Ovary (tissue), 3 donors: ENCODE measurements around the gene CYTL1.

ENCODE experiments used
- EP300 ChIP-seq: sonication (generic); formaldehyde crosslinking; IDR thresholded peaks from one replicate; pipeline ENCODE4 v1.6.1; 2017; ENCODE audit warnings: antibody characterized with exemption
- POLR2A ChIP-seq: fragments of 450-650 bp; IDR thresholded peaks from one replicate; pipeline ENCODE4 v1.6.1; 2017; ENCODE audit warnings: antibody characterized with exemption, mild to moderate bottlenecking, moderate library complexity
- TF ChIP-seq, protein P1 (sequence below), 3 donors: fragments of 450-650 bp in 2 of 3; fragments of 200-600 bp in 1 of 3; IDR thresholded peaks; one replicate each; pipeline versions ENCODE4 v1.5.1 to v1.8.0; 2016 to 2022; ENCODE audit warnings: antibody characterized with exemption in 3 of 3, mild to moderate bottlenecking in 1 of 3
- donor health status: DM: no; HTN: no; CAD: no.

DNA sequence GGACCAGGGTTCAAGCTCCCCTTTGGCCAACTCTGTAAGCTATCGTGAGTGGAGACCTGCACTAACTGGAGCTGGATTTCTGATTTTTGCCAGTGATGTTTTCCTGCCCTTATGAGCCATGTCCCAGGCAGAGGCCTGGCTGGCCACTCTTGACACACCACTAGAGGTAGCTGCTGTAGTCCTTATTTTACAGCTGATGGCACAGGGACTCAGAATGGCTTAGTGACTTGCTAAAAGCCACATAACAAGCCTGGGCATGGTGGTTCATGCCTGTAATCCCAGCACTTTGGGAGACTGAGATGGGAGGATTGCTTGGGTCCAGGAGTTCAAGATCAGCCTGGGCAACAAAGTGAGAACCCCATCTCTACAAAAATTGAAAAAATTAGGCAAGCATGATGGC is 33.4 kb downstream of the CYTL1 start:
- TF ChIP-seq, protein P1, sequence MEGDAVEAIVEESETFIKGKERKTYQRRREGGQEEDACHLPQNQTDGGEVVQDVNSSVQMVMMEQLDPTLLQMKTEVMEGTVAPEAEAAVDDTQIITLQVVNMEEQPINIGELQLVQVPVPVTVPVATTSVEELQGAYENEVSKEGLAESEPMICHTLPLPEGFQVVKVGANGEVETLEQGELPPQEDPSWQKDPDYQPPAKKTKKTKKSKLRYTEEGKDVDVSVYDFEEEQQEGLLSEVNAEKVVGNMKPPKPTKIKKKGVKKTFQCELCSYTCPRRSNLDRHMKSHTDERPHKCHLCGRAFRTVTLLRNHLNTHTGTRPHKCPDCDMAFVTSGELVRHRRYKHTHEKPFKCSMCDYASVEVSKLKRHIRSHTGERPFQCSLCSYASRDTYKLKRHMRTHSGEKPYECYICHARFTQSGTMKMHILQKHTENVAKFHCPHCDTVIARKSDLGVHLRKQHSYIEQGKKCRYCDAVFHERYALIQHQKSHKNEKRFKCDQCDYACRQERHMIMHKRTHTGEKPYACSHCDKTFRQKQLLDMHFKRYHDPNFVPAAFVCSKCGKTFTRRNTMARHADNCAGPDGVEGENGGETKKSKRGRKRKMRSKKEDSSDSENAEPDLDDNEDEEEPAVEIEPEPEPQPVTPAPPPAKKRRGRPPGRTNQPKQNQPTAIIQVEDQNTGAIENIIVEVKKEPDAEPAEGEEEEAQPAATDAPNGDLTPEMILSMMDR (IDR thresholded peaks at IDR 0.05), result no peak
- TF ChIP-seq POLR2A (no peak), EP300 (no peak)
